ENCODE results near the gene NYAP2.

DNA sequence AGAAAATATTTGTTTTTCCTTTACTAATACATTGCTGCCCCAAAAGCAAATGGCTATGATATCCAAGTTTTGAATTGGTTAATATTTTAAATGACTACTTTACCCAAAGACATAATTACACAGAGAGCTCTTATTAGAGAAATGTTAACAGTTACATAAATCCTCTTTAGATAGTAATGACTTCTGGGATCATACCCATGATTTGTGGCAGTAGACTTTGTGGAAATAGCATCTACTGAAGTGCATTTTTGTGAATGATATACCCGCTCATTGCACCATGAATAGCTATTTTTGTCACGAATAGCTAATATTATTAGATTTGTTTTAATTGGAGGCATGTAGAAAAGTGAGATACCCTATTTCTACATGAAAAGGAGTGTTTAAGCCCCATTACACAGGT, 15.8 kb downstream of the NYAP2 start:
- TF ChIP-seq, protein P1, sequence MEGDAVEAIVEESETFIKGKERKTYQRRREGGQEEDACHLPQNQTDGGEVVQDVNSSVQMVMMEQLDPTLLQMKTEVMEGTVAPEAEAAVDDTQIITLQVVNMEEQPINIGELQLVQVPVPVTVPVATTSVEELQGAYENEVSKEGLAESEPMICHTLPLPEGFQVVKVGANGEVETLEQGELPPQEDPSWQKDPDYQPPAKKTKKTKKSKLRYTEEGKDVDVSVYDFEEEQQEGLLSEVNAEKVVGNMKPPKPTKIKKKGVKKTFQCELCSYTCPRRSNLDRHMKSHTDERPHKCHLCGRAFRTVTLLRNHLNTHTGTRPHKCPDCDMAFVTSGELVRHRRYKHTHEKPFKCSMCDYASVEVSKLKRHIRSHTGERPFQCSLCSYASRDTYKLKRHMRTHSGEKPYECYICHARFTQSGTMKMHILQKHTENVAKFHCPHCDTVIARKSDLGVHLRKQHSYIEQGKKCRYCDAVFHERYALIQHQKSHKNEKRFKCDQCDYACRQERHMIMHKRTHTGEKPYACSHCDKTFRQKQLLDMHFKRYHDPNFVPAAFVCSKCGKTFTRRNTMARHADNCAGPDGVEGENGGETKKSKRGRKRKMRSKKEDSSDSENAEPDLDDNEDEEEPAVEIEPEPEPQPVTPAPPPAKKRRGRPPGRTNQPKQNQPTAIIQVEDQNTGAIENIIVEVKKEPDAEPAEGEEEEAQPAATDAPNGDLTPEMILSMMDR (IDR thresholded peaks at IDR 0.05; ENCODE audit: insufficient read depth, low read length) = no peak
- TF ChIP-seq POLR2AphosphoS5 (IDR thresholded peaks at IDR 0.05; ENCODE audit: low read depth) = no peak
- TF ChIP-seq, protein P2, sequence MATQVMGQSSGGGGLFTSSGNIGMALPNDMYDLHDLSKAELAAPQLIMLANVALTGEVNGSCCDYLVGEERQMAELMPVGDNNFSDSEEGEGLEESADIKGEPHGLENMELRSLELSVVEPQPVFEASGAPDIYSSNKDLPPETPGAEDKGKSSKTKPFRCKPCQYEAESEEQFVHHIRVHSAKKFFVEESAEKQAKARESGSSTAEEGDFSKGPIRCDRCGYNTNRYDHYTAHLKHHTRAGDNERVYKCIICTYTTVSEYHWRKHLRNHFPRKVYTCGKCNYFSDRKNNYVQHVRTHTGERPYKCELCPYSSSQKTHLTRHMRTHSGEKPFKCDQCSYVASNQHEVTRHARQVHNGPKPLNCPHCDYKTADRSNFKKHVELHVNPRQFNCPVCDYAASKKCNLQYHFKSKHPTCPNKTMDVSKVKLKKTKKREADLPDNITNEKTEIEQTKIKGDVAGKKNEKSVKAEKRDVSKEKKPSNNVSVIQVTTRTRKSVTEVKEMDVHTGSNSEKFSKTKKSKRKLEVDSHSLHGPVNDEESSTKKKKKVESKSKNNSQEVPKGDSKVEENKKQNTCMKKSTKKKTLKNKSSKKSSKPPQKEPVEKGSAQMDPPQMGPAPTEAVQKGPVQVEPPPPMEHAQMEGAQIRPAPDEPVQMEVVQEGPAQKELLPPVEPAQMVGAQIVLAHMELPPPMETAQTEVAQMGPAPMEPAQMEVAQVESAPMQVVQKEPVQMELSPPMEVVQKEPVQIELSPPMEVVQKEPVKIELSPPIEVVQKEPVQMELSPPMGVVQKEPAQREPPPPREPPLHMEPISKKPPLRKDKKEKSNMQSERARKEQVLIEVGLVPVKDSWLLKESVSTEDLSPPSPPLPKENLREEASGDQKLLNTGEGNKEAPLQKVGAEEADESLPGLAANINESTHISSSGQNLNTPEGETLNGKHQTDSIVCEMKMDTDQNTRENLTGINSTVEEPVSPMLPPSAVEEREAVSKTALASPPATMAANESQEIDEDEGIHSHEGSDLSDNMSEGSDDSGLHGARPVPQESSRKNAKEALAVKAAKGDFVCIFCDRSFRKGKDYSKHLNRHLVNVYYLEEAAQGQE (IDR thresholded peaks at IDR 0.05; ENCODE audit: insufficient replicate concordance, low read depth) = no peak

All from HL-60 (cell line).